IPS DF 4.7 (cell line): Measurements from ENCODE around the gene MPL.

Source experiments
- DNase-seq: peaks from one replicate; pipeline ENCODE4 v3.0.0-alpha.2; 2013; ENCODE audit warnings: low spot score; ENCODE audit errors: extremely low read depth

The MPL gene

GRCh38 chr1:43337588-43337987, at the start of gene MPL:
Gene MPL (plus strand): TSS chr1:43337818. CDS start chr1:43337849, 31 bp downstream.
- no peak for DNase-seq

- DNase-seq: no peak
Observed at GRCh38 chr1:43288058-43288784, 49.4 kb upstream of the MPL start.

- no peak for DNase-seq
Observed at GRCh38 chr1:43288785-43289706, 48.6 kb upstream of the MPL start.

GRCh38 chr1:43292216-43292615, 45.4 kb upstream of the MPL start:
- DNase-seq: no peak

GRCh38 chr1:43292679-43293078, 44.9 kb upstream of the MPL start:
- no peak for DNase-seq

- DNase-seq: no peak
Observed at GRCh38 chr1:43293176-43293575, 44.4 kb upstream of the MPL start.

GRCh38 chr1:43293896-43294760, 43.5 kb upstream of the MPL start:
- DNase-seq: no peak

GRCh38 chr1:43294761-43295160, 42.9 kb upstream of the MPL start:
- no peak for DNase-seq

- no peak for DNase-seq
Observed at GRCh38 chr1:43296207-43296606, 41.4 kb upstream of the MPL start.

- no peak for DNase-seq
Observed at GRCh38 chr1:43298055-43298454, 39.6 kb upstream of the MPL start.

GRCh38 chr1:43299101-43299500, 38.5 kb upstream of the MPL start:
- no peak for DNase-seq

- DNase-seq: no peak
Observed at GRCh38 chr1:43300378-43301094, 37.1 kb upstream of the MPL start, which contains the start of gene TIE1. Gene TIE1 (plus strand): TSS chr1:43300982. CDS start chr1:43301072, 90 bp downstream.

- DNase-seq: no peak
Observed at GRCh38 chr1:43302201-43302600, 35.4 kb upstream of the MPL start.

GRCh38 chr1:43302721-43303470, 34.7 kb upstream of the MPL start:
- no peak for DNase-seq

GRCh38 chr1:43303471-43304313, 33.9 kb upstream of the MPL start:
- DNase-seq: no peak

GRCh38 chr1:43304314-43304681, 33.3 kb upstream of the MPL start:
- DNase-seq: no peak

GRCh38 chr1:43304771-43305300, 32.8 kb upstream of the MPL start:
- no peak for DNase-seq

- DNase-seq: no peak
Observed at GRCh38 chr1:43305461-43305860, 32.2 kb upstream of the MPL start.
